Duodenal mucosa (tissue), 2 donors: ENCODE measurements around the gene PRND.
"Not testable (repeated sequence)": the region's sequence is repeated elsewhere in the genome, so short reads cannot be mapped to it uniquely, and the experiment has no call there.

Source experiments
- H3K27ac ChIP-seq: one replicate; pipeline ENCODE4 v1.7.0; 2013; ENCODE audit warnings: low read depth, low read length
- H3K27me3 ChIP-seq, 2 donors: one replicate each; pipeline ENCODE4 v1.7.0; 2013; ENCODE audit warnings: low read length in 2 of 2, control low read depth in 1 of 2; ENCODE audit not compliant: insufficient read depth in 2 of 2, control insufficient read depth in 1 of 2
- H3K36me3 ChIP-seq, 2 donors: one replicate each; pipeline ENCODE4 v1.7.0; 2013; ENCODE audit warnings: low read length in 2 of 2, control low read depth in 1 of 2; ENCODE audit not compliant: insufficient read depth in 2 of 2, control insufficient read depth in 1 of 2
- H3K4me1 ChIP-seq, 2 donors: one replicate each; pipeline ENCODE4 v1.7.0; 2013; ENCODE audit warnings: low read length in 2 of 2, control low read depth in 1 of 2; ENCODE audit not compliant: insufficient read depth in 2 of 2, control insufficient read depth in 1 of 2
- H3K4me3 ChIP-seq, 2 donors: one replicate each; pipeline ENCODE4 v1.7.0; 2013; ENCODE audit warnings: low read length in 2 of 2, low read depth in 1 of 2
- H3K9ac ChIP-seq, 2 donors: one replicate each; pipeline ENCODE4 v1.7.0; 2013; ENCODE audit warnings: low read length in 2 of 2, low read depth in 1 of 2
- H3K9me3 ChIP-seq, 2 donors: one replicate each; pipeline ENCODE4 v1.7.0; 2013; ENCODE audit warnings: low read length in 2 of 2, control low read depth in 1 of 2; ENCODE audit not compliant: control insufficient read depth in 1 of 2

PRND gene

DNA sequence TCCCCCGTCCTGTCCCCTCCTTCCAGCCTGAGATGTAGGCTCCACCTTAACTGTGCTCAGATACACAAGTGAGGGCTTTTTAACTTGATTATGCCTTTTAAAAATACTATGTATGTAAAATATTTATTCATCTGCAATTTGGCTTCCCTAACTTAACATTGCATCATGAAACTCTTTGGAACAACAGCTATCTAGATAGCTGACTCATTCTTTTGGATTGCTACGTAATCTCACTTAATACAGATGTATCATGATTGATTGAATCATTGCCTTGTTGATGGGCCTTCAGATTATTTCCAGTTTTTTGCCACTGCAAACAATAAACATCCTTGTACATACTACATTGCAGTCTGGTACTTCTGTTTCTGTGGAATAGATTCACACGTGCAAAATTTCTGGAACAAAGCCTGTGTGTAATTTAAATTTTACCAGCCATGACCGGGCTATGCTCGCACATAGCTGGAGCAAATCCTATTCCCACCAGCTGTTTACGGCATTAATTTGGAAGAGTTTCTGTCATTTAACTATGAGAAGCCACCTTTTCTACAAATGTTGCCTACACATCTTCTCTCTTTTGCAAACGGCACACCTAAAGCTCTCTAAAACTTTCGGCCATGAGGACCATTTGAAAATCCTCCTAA, 6.5 kb downstream of the PRND start:
- H3K4me3 ChIP-seq, result no peak overlapping the region
- H3K9ac ChIP-seq, result no peak overlapping the region
- H3K27ac ChIP-seq, result no peak overlapping the region
- H3K4me1 ChIP-seq, result peaks cover 0 to 3% of the 10 kb centered on the region in 2 donors
- no peaks in the 10 kb centered on the region for H3K36me3 ChIP-seq
- no peaks in the 10 kb centered on the region for H3K9me3 ChIP-seq
- peaks cover 0 to 3% of the 10 kb centered on the region in 2 donors for H3K27me3 ChIP-seq

DNA sequence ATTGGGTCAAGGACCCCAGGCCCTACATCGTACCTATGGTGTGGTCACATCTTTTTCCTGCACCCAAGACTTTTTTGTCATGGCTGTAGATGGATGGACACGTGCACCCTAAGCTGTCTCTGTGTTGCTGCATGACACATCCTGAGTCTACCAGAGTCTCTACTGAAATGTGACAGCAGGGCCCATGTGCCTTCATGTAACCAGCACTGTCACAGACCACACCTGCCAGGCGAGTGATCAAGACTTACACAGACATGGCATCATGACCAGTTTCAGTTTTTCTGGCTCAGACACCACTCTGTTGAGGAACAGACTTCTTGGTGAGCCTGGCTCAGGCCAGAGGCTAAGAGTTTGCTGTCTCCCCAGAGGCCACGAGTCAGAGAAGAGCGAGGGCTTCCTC, 7.6 kb downstream of the PRND start:
- H3K9ac ChIP-seq, result no peak overlapping the region
- H3K4me1 ChIP-seq, result peaks cover 0 to 3% of the 10 kb centered on the region in 2 donors
- H3K27me3 ChIP-seq, result peaks cover 0 to 3% of the 10 kb centered on the region in 2 donors
- H3K36me3 ChIP-seq, result no peaks in the 10 kb centered on the region
- H3K4me3 ChIP-seq, result no peak overlapping the region
- H3K27ac ChIP-seq, result no peak overlapping the region
- no peaks in the 10 kb centered on the region for H3K9me3 ChIP-seq

DNA sequence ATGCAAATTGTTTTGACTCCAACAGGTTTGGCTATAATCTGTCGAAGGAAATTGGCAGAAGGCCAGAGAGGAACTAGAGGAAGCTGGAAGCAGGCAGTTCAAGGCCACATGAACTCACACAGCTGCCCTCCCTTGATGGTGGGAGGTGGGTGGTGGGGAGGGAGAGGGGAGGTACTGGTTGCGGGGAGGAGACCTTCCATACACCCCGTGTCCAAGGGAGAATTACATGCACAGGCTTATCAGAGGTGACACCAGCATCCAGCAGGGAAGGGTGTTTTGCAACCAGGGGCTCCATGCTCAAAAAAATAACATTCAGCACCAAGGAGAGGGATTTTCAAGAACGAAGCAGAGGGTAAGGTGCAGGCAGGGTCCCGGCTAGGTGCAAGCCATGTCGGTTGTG, 9.1 kb downstream of the PRND start:
- Histone ChIP-seq H3K36me3 (no peaks in the 10 kb centered on the region), H3K27ac (no peak overlapping the region), H3K9me3 (no peaks in the 10 kb centered on the region), H3K9ac (no peak overlapping the region), H3K27me3 (peaks cover 0 to 3% of the 10 kb centered on the region in 2 donors), H3K4me3 (no peak overlapping the region), H3K4me1 (peaks cover 0 to 3% of the 10 kb centered on the region in 2 donors)

DNA sequence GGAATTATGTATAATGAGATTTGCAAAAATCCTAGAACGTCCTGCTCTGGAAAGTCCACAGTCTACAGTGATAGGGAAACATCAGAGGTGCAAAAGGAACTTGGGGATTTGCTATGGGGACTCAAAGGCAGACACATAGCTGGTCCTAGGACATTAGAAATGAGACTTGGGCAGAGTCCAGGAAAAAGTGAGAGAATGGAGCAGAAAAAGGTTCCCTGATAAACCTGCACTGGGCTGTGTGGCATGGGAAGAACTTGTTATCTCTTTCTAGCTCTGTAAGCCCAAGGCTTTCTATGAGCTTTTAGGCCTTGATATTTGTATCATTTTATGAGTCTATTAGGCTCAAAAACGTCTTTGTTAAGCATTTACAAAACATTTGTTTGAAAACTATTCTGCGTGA, 15.2 kb downstream of the PRND start:
- no peak overlapping the region for H3K27ac ChIP-seq
- H3K4me1 ChIP-seq, result no peaks in the 10 kb centered on the region
- H3K27me3 ChIP-seq, result peaks cover 0 to 5% of the 10 kb centered on the region in 2 donors
- no peak overlapping the region for H3K4me3 ChIP-seq
- no peaks in the 10 kb centered on the region for H3K36me3 ChIP-seq
- H3K9ac ChIP-seq, result no peak overlapping the region
- H3K9me3 ChIP-seq, result no peaks in the 10 kb centered on the region

DNA sequence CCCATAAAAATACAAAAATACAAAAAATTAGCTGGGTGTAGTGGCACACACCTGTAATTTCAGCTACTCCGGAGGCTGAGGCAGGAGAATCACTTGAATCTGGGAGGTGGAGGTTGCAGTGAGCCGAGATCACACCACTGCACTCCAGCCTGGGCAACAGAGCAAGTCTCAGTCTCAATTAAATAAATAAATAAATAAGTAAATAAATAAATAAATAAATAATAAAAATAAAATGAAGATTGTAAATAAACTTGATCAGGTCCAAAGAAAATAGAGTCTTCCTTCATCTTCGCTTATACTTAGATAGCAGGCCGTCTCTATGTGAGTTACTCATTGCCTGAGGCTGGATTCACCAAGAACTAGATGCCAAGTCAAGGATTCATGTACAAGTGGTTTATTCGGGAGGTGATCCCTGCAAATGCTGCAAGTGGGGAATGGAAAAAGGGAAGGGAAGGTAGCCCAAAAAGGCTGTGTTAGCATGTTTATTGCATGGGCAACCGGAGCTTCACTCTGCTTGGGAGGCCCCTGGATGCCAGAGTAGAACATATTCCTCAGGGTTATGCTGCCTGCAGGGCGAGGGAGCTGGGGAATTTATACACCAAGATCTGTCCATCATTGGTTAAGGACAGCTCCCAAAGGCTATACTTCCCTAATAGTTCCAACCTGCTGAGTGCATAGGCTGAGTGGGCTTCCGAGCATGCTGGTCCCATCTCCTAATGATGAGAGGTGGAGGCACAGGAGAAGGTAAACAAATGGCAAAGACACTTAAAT, 16.3 kb downstream of the PRND start:
- H3K27ac ChIP-seq, result no peak overlapping the region
- H3K27me3 ChIP-seq, result peaks cover 0 to 3% of the 10 kb centered on the region in 2 donors
- H3K36me3 ChIP-seq, result no peaks in the 10 kb centered on the region
- no peak overlapping the region for H3K4me3 ChIP-seq
- H3K9ac ChIP-seq, result no peak overlapping the region
- H3K9me3 ChIP-seq, result no peaks in the 10 kb centered on the region
- H3K4me1 ChIP-seq, result no peaks in the 10 kb centered on the region

DNA sequence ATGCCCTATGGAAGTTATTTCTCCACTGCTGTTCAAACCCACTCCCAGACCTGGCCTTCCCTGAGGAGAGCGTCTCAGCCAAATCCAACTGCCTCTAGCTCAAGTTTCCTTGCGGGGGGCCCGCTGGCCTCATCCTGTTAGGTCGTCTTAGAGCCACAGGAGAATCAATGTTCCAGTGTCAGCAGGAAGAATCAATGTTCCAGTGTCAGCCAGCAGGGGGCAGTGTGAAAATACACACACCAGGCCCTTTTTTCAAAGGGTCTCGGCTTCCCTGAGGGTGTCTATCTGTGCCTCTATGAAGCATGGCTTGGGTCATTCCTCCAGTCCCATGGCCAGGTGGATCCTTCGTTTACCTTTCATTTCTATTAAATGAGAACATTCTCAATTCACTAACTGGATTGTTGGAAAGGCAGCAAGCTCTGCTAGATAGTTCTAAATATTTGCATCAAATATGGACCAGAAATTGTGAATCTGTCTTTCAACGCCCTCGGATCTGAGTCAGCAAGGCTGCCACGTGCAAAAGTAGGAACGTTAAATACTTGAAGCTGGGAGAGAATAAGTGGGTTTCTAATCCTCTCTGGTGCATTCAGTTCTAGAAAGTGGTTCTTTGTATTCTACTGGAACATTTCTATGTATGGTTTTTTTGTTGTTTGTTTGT, 19.2 kb downstream of the PRND start:
- H3K9me3 ChIP-seq, result no peaks in the 10 kb centered on the region
- H3K4me1 ChIP-seq, result no peaks in the 10 kb centered on the region
- H3K9ac ChIP-seq, result no peak overlapping the region
- no peak overlapping the region for H3K27ac ChIP-seq
- H3K4me3 ChIP-seq, result no peak overlapping the region
- H3K36me3 ChIP-seq, result no peaks in the 10 kb centered on the region
- H3K27me3 ChIP-seq, result peaks cover 0 to 3% of the 10 kb centered on the region in 2 donors

DNA sequence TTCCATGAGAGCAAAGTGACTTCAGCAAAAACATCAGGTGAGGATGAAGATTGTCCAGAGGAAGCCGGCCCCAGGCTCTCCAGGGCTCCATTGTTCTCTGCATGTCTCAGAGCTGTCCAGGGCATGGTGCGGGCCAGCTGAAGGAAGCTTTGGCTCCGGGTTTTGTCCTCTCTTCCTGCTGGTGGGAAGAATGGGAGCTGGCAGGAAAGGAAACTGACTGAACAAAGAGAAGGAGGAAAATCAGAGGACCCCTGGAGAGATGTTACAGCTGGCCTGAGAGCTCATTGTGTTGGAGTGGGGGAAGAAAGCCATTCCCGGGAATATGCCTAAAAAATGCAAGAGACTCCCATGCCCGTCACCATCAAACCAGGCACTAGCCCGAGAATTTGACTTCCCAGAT, 27.1 kb downstream of the PRND start:
- no peaks in the 10 kb centered on the region for H3K27me3 ChIP-seq
- no peak overlapping the region for H3K9ac ChIP-seq
- H3K4me3 ChIP-seq, result no peak overlapping the region
- no peaks in the 10 kb centered on the region for H3K36me3 ChIP-seq
- no peaks in the 10 kb centered on the region for H3K9me3 ChIP-seq
- no peak overlapping the region for H3K27ac ChIP-seq
- H3K4me1 ChIP-seq, result no peaks in the 10 kb centered on the region

DNA sequence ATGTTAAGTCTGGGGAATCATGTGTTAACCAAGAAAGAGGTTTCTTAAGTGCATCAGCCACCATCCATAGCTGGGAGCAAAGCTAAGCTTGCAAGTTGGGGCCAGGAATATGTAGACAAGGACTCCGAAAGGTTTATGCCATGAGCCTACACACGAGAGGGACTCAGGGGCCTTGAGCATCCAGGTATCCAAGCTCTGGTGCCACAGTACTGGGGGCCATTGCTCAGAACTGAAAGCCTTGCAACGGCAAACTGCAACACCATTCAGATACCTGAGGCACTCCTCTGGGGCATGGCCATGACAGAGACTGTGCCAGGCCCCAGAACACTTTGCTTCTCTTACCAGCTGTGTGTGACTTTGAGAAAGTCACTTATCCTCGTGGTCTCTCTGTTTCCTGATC, 27.6 kb downstream of the PRND start:
- H3K9ac ChIP-seq, result no peak overlapping the region
- no peaks in the 10 kb centered on the region for H3K36me3 ChIP-seq
- no peaks in the 10 kb centered on the region for H3K4me1 ChIP-seq
- no peak overlapping the region for H3K4me3 ChIP-seq
- H3K27me3 ChIP-seq, result no peaks in the 10 kb centered on the region
- H3K27ac ChIP-seq, result no peak overlapping the region
- no peaks in the 10 kb centered on the region for H3K9me3 ChIP-seq

DNA sequence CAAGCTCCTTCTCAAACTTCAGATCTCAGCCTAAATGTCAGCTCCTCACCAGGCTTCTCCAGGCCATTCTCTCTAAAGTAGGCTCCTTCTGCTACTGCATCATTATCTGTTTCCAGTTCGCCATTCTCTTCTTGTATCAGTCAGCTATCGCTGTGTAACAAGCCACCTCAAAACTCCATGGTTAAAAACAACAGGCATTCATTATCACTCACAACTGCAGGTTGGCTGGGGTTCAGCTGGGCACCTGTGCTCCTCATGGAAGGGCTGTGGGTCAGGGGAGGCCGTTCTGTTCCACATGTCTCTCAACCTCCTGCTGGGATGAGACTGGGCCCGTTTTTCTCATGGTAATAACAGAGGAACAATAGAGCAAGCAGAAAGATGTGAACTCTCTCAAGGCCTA, 28.7 kb downstream of the PRND start:
- H3K27me3 ChIP-seq, result no peaks in the 10 kb centered on the region
- no peak overlapping the region for H3K4me3 ChIP-seq
- H3K4me1 ChIP-seq, result no peaks in the 10 kb centered on the region
- no peak overlapping the region for H3K27ac ChIP-seq
- no peaks in the 10 kb centered on the region for H3K9me3 ChIP-seq
- H3K36me3 ChIP-seq, result no peaks in the 10 kb centered on the region
- H3K9ac ChIP-seq, result no peak overlapping the region

DNA sequence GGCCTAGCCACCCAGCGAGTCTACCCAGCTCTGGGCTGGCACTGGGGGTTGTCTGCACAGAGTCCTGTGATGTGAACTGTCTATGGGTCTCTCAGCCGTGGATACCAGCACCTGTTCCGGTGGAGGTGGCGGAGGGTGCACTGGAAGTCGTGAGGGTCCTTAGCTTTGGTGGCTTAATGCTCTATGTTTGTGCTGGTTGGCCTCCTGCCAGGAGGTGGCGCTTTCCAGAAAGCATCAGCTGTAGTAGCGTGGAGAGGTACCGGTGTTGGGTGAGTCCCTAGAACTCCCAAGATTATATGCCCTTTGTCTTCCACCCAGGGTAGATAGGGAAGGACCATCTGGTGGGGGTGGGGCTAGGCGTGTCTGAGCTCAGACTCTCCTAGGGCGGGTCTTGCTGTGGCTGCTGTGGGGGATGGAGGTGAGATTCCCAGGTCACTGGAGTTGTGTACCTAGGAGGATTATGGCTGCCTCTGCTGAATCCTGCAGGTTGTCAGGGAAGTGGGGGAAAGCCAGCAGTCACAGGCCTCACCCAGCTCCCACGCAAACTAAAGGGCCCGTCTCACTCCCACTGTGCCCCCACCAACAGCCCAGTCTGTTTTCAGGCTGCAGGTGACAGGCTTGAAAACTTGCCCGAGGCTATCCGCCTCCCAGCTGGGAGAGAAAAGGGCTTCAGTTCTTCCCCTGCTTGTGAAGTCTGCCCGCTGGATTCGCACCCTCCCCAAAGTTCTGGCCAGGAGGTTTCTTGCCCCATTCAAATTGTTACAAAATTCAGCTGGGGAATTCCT, 37.6 kb downstream of the PRND start:
- H3K36me3 ChIP-seq, H3K4me1 ChIP-seq, H3K4me3 ChIP-seq, H3K27ac ChIP-seq, H3K9me3 ChIP-seq, H3K9ac ChIP-seq, H3K27me3 ChIP-seq: not testable (repeated sequence)
